Heart left ventricle (tissue), 16 donors: ENCODE measurements around the gene RFX3. TPM values are rescaled to one million over a fixed set of nuclear protein-coding genes. Genes with fewer than 3 reads are reported as not detected.

Source experiments
- ATAC-seq, 4 donors: fragments of 200-7000 bp; cut with Tn5 transposase; one replicate each; pipeline ENCODE4 v1.9.1; 2020 to 2022; ENCODE audit warnings: moderate library complexity in 4 of 4, mild to moderate bottlenecking in 3 of 4, moderate number of reproducible peaks in 1 of 4
- DNase-seq, 5 donors: peaks; one replicate each; pipeline ENCODE4 v3.0.0-alpha.2; 2020
- H3K27ac ChIP-seq, 12 donors: fragments of 200-600 bp; sonication (generic) in 4 of 12; one replicate each; pipeline versions ENCODE4 v1.5.0 to v1.8.0; 2016 to 2022; ENCODE audit warnings: mild to moderate bottlenecking in 2 of 12
- H3K27me3 ChIP-seq, 9 donors: fragments of 200-600 bp; sonication (generic) in 2 of 9; one replicate each; pipeline versions ENCODE4 v1.5.1 to v1.8.0; 2016 to 2022; ENCODE audit warnings: mild to moderate bottlenecking in 3 of 9
- H3K36me3 ChIP-seq, 9 donors: fragments of 200-600 bp; sonication (generic) in 2 of 9; one replicate each; pipeline versions ENCODE4 v1.5.0 to v1.8.0; 2018 to 2022; ENCODE audit warnings: mild to moderate bottlenecking in 2 of 9
- H3K4me1 ChIP-seq, 12 donors: fragments of 200-600 bp; sonication (generic) in 4 of 12; one replicate each; pipeline versions ENCODE4 v1.5.0 to v1.8.0; 2016 to 2022; ENCODE audit warnings: mild to moderate bottlenecking in 3 of 12
- H3K4me3 ChIP-seq, 12 donors: fragments of 200-600 bp; sonication (generic) in 4 of 12; one replicate each; pipeline versions ENCODE4 v1.5.0 to v1.8.0; 2017 to 2022; ENCODE audit warnings: mild to moderate bottlenecking in 9 of 12, moderate library complexity in 4 of 12
- H3K9me3 ChIP-seq, 12 donors: fragments of 200-600 bp; sonication (generic) in 4 of 12; one replicate each; pipeline versions ENCODE4 v1.5.0 to v1.8.0; 2016 to 2022; ENCODE audit warnings: mild to moderate bottlenecking in 1 of 12
- CTCF ChIP-seq, 12 donors: fragments of 200-600 bp; sonication (generic) in 4 of 12; IDR thresholded peaks; one replicate each; pipeline versions ENCODE4 v1.5.0 to v1.8.0; 2018 to 2022; ENCODE audit warnings: antibody characterized with exemption in 12 of 12, mild to moderate bottlenecking in 5 of 12
- POLR2A ChIP-seq, 2 donors: fragments of 450-650 bp; IDR thresholded peaks; one replicate each; pipeline ENCODE4 v1.6.1; 2017; ENCODE audit warnings: antibody characterized with exemption in 2 of 2, mild to moderate bottlenecking in 2 of 2, moderate library complexity in 2 of 2
- WGBS, 4 donors: extraction: QIAGEN DNeasy Blood & Tissue Kit in 2 of 4; methylation state at CpG; one replicate each; pipeline versions ENCODE4 v1.1.5 to v1.1.7; 2013 to 2018; 5-methylcytosine and 5-hydroxymethylcytosine counted together
- intact Hi-C, 10 donors: fragments of 100-400 bp; cut with DNase I; formaldehyde crosslinking; loops; one replicate each; pipeline versions ENCODE4 v1.11.1 to v1.14.2; 2022
- polyA plus RNA-seq, 2 donors: library from polyadenylated mRNA; stranded (reverse); fragments of 200-250 nt; gene quantifications; one replicate each; pipeline ENCODE4 v1.2.3, GENCODE V29; 2013
- total RNA-seq, 9 donors: library from RNA; depleted of rRNA in 2 of 9; stranded (reverse); fragments of >200 nt in 2 of 9; fragmentation: NEBNext Ultra II Directional in 3 of 9; extraction: Animal tissue kit (Norgen Biotek cat#: 25700) in 3 of 9; gene quantifications; one replicate each; pipeline versions ENCODE4 v1.1.0 to v1.2.4, GENCODE V29; 2016 to 2023
- donor health status: ischemic (EF 13 %, LVEDD 7.1; RV severe dilation, severe dysfunction).
- donor health status: healthy with polysubstance abuse.
- donor health status: DM: no; HTN: yes; CAD: no.
- donor health status: DM: no; HTN: no; CAD: no.
- donor health status: ischemic (EF 25% LVEDD 6.9; RV normal size, moderate dysfunction).
- donor health status: ischemic (EF 25% LVEDD 5.7; RV mildly dilated, moderate dysfunction).
- donor health status: healthy.
- donor health status: DM: yes; HTN: yes; CAD: no.
- donor health status: ischemic (EF 35%, LVEDD 5.7; RV mildly dilated, moderate dysfunction).
- donor health status: nonischemic (EF 11% LVEDD 7.7; RV severe dilation, severe dysfunction).
- donor health status: DM: yes; HTN: yes; CAD: no.
- donor health status: PGD.
- donor health status: ischemic (EF 29% LVEDD 5.4; RV normal size, mild dysfunction).
- donor health status: nonischemic (EF 23%, LVEDD 6.1; RV moderate dilation, normal function).

Gene RFX3
- total and polyA plus RNA-seq, 11 donors, result 0.80 to 8.3 (median 2.9) TPM

GRCh38 chr9:3281399-3281798, 244.4 kb downstream of the RFX3 start:
- DNase-seq (no peak), ATAC-seq (no peak)
- H3K27ac ChIP-seq, result no peak overlapping the region
- H3K4me3 ChIP-seq, result no peak overlapping the region
- H3K4me1 ChIP-seq, result no peaks in the 10 kb centered on the region
- H3K36me3 ChIP-seq, result peaks cover 0 to 4% (median 0%) of the 10 kb centered on the region in 9 donors
- H3K9me3 ChIP-seq, result no peaks in the 10 kb centered on the region
- intact Hi-C loops, result no loop called here
- TF ChIP-seq CTCF (IDR thresholded peaks at IDR 0.05) (no peak), POLR2A (IDR thresholded peaks at IDR 0.05) (no peak)
- H3K27me3 ChIP-seq, result no peaks in the 10 kb centered on the region

DNA sequence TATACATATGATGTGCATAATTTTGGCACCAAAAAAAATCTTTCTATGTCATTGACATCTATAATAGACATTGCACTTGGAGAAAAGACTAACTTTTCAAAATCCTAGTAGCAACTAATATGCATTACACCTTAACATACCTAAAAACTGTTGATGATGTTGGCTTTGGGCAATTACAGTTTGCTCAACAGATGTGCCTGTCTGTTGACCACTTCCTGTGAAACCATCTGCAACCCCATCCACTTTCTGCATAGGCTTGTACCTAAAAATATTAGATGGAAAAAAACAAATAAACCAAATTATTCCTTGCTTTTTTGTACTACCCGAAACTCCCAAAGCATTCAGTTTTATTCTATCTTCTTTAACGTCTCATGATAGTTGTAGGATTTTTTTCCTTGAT, 248.6 kb downstream of the RFX3 start:
- no peaks in the 10 kb centered on the region for H3K9me3 ChIP-seq
- H3K27me3 ChIP-seq, result no peaks in the 10 kb centered on the region
- 93% methylated on average over 2 of the region's 2 CpGs for whole genome bisulfite sequencing, 4 donors
- ATAC-seq (no peak), DNase-seq (no peak)
- peaks cover 0 to 18% (median 6%) of the 10 kb centered on the region in 9 donors for H3K36me3 ChIP-seq
- no peak overlapping the region for H3K27ac ChIP-seq
- no peaks in the 10 kb centered on the region for H3K4me1 ChIP-seq
- intact Hi-C loops, result no loop called here
- no peak overlapping the region for H3K4me3 ChIP-seq
- TF ChIP-seq POLR2A (IDR thresholded peaks at IDR 0.05) (no peak), CTCF (IDR thresholded peaks at IDR 0.05) (no peak)

- ATAC-seq (no peak), DNase-seq (no peak)
- TF ChIP-seq CTCF (IDR thresholded peaks at IDR 0.05) (no peak), POLR2A (IDR thresholded peaks at IDR 0.05) (no peak)
- peaks cover 0 to 42% (median 26%) of the 10 kb centered on the region in 9 donors for H3K36me3 ChIP-seq
- H3K4me1 ChIP-seq, result no peaks in the 10 kb centered on the region
- H3K27ac ChIP-seq, result no peak overlapping the region
- 93 to 99% (median 98%) methylated on average over 2 of the region's 2 CpGs for WGBS, 4 donors
- H3K27me3 ChIP-seq, result no peaks in the 10 kb centered on the region
- H3K9me3 ChIP-seq, result no peaks in the 10 kb centered on the region
- intact Hi-C loops, result no loop called here
- no peak overlapping the region for H3K4me3 ChIP-seq
Observed at GRCh38 chr9:3271581-3271980, 254.2 kb downstream of the RFX3 start.

DNA sequence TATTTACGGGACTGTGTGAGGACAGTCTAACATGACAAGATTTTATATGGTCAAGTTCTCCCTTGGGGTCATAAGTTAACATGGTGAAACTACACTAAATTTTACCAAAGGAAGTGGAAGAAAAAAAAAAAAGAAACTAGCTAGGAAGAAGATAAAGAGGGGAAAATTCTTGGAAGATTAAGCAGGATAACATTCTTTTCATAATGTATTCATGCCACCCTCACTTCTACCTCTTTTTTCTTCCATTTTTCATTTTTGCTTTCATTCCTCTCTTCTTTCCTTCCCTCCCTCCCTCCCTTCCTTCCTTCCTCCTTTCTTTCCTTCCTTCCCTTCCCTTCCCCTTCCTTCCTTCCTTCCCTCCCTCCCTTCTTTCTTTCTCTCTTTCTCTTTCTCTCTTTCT, 254.6 kb downstream of the RFX3 start:
- TF ChIP-seq POLR2A (IDR thresholded peaks at IDR 0.05) (no peak), CTCF (IDR thresholded peaks at IDR 0.05) (no peak)
- intact Hi-C loops, result no loop called here
- Histone ChIP-seq H3K4me3 (no peak overlapping the region), H3K9me3 (no peaks in the 10 kb centered on the region), H3K27ac (no peak overlapping the region), H3K4me1 (no peaks in the 10 kb centered on the region), H3K27me3 (no peaks in the 10 kb centered on the region), H3K36me3 (peaks cover 0 to 46% (median 26%) of the 10 kb centered on the region in 9 donors)
- no peak for DNase-seq
- ATAC-seq, result no peak
- 95 to 98% (median 97%) methylated on average over 1 of the region's 1 CpG for WGBS, 4 donors
